ENCODE measurements around the gene CBFA2T3. TPM values are rescaled to one million over a fixed set of nuclear protein-coding genes. Genes with fewer than 3 reads are reported as not detected.

Gene CBFA2T3
- total and polyA plus RNA-seq, 2 donors (not counting 1 experiment from before 2014, with no cell fraction given): 40.8 to 58.3 TPM

GRCh38 chr16:88977812-88978607 is 1.0 kb upstream of the CBFA2T3 start:
- CTCF ChIA-PET: interaction anchor here (1.0 to 1.9 kb wide), 3 partner anchors 10 to 120 kb away, joined by 3 to 10 read pairs (median 4); no protein-coding TSS in a partner anchor
- intact Hi-C loops (cut with micrococcal nuclease): loop anchor here (1.0 to 2.0 kb wide), 2 partner anchors 10 to 41 kb away; no protein-coding TSS in a partner anchor
- WGBS (ENCODE audit: insufficient coverage): 17% methylated on average over 27 of the region's 27 CpGs
- peak; percentile 45 for DNase-seq
- peaks cover 0 to 6% (median 0%) of the 10 kb centered on the region in 3 donors for H3K9me3 ChIP-seq (ENCODE audit: control extremely low read depth in 1 of 3, control insufficient read depth in 2 of 3, insufficient read depth in 1 of 3, low read length in 2 of 3)
- POLR2A ChIA-PET: interaction anchor here (0.7 to 4.0 kb wide), 8 partner anchors 9 to 137 kb away, joined by 3 to 53 read pairs (median 3); no protein-coding TSS in a partner anchor
- no peaks in the 10 kb centered on the region for H3K27me3 ChIP-seq (replicated peaks in 1 of 4; ENCODE audit: control extremely low read depth in 1 of 4, control insufficient read depth in 3 of 4, insufficient read depth in 4 of 4, low read length in 3 of 4)
- peaks cover 66% of the 10 kb centered on the region for H3K79me2 ChIP-seq (ENCODE audit: control insufficient read depth, insufficient read depth, low read length)
- peak overlapping the region; percentile 55 for H2AFZ ChIP-seq (ENCODE audit: insufficient read depth, low read depth, low read length, poor library complexity, severe bottlenecking)
- no peak for TF ChIP-seq CTCF (IDR thresholded peaks at IDR 0.05)
- TF ChIP-seq EZH2 (IDR thresholded peaks at IDR 0.05; ENCODE audit: borderline replicate concordance, insufficient read depth, low read depth, low read length, poor library complexity, severe bottlenecking): no peak
- peak overlapping the region; percentile 83 for H3K4me3 Mint-ChIP-seq
- H3K27me3 Mint-ChIP-seq: no peaks in the 10 kb centered on the region
- H3K36me3 ChIP-seq (replicated peaks in 1 of 2; ENCODE audit: control extremely low read depth in 1 of 2, control insufficient read depth in 1 of 2, extremely low read depth in 1 of 2, insufficient read depth in 2 of 2, low read length in 1 of 2): peaks cover 0 to 2% of the 10 kb centered on the region in 2 experiments
- H3K4me1 Mint-ChIP-seq: peaks cover 87% of the 10 kb centered on the region
- H3K9ac ChIP-seq (ENCODE audit: low read length): peak overlapping the region; percentile 81
- peaks cover 13% of the 10 kb centered on the region for H4K20me1 ChIP-seq (ENCODE audit: control insufficient read depth, insufficient read depth, low read length, poor library complexity, severe bottlenecking)
- no peaks in the 10 kb centered on the region for H3K9me3 Mint-ChIP-seq (ENCODE audit: insufficient read depth)
- peak overlapping the region; percentile 96 for H3K27ac Mint-ChIP-seq
- H3K27ac ChIP-seq (ENCODE audit: low read length in 2 of 2): peak overlapping the region; percentile 84 to 85
- H3K4me1 ChIP-seq (ENCODE audit: control insufficient read depth in 2 of 2, insufficient read depth in 2 of 2, low read length in 2 of 2): peaks cover 80 to 93% of the 10 kb centered on the region in 2 donors
- no peak for ATAC-seq (ENCODE audit: low read depth)
- peak overlapping the region in 4 of 5 experiments; percentile 63 to 76 (median 70) for H3K4me3 ChIP-seq (ENCODE audit: control extremely low read depth in 1 of 5, extremely low read depth in 1 of 5, insufficient read depth in 1 of 5, low read depth in 2 of 5, low read length in 4 of 5)
- H3K4me2 ChIP-seq (replicated peaks; ENCODE audit: low read depth, low read length, poor library complexity, severe bottlenecking): peak overlapping the region; percentile 99

Data from B cell (primary cell).